Activated T-helper 1 cell treated with anti-CD3 and anti-CD28 coated beads, Interleukin-12 subunit alpha, Interleukin-12 subunit beta, Interleukin-2, Interleukin-4 antibody, amounts not matched to agents 30 ng/mL and 10 ng/mL and 1 ng/mL, durations not matched to agents 14 hours and 24 hours and 36 hours (primary cell): ENCODE results near the gene GPLD1. TPM values are rescaled to one million over a fixed set of nuclear protein-coding genes. Genes with fewer than 3 reads are reported as not detected.
"Not testable (repeated sequence)": the region's sequence is repeated elsewhere in the genome, so short reads cannot be mapped to it uniquely, and the experiment has no call there.

ENCODE experiments used
- DNase-seq: peaks from one replicate; pipeline ENCODE4 v3.0.0; 2021; ENCODE audit warnings: low spot score
- H3K27ac Mint-ChIP-seq: one replicate; pipeline ENCODE4 v1.8.0; 2021; ENCODE audit warnings: mild to moderate bottlenecking, mixed read lengths
- H3K27me3 Mint-ChIP-seq: one replicate; pipeline ENCODE4 v1.8.0; 2022; ENCODE audit warnings: mild to moderate bottlenecking, moderate library complexity, mixed read lengths; ENCODE audit not compliant: insufficient read depth
- H3K36me3 Mint-ChIP-seq: one replicate; pipeline ENCODE4 v1.8.0; 2021; ENCODE audit warnings: low read depth, mixed read lengths
- H3K4me1 Mint-ChIP-seq: one replicate; pipeline ENCODE4 v1.8.0; 2021; ENCODE audit warnings: low read depth, mixed read lengths
- H3K4me3 Mint-ChIP-seq: one replicate; pipeline ENCODE4 v1.8.0; 2021; ENCODE audit warnings: mild to moderate bottlenecking, moderate library complexity, mixed read lengths
- H3K9me3 Mint-ChIP-seq: one replicate; pipeline ENCODE4 v1.8.0; 2021; ENCODE audit warnings: mixed read lengths
- intact Hi-C: fragments of 100-400 bp; cut with micrococcal nuclease; formaldehyde crosslinking; loops from one replicate; pipeline ENCODE4 v1.15.1; 2024
- total RNA-seq: library from RNA; stranded (reverse); gene quantifications from 2 replicates; pipeline ENCODE4 v1.2.3, GENCODE V29; 2022

The GPLD1 gene
- total RNA-seq, 1 donor from 2014 or later, result 0.39 TPM

GRCh38 chr6:24391756-24392405 is 97.5 kb downstream of the GPLD1 start:
- no peaks in the 10 kb centered on the region for H3K36me3 Mint-ChIP-seq
- no peaks in the 10 kb centered on the region for H3K4me1 Mint-ChIP-seq
- H3K4me3 Mint-ChIP-seq, result no peak overlapping the region
- no peak for DNase-seq
- H3K27ac Mint-ChIP-seq, result no peak overlapping the region
- intact Hi-C loops, result no loop called here
- H3K27me3 Mint-ChIP-seq, result peaks cover 5% of the 10 kb centered on the region
- no peaks in the 10 kb centered on the region for H3K9me3 Mint-ChIP-seq

GRCh38 chr6:24391208-24391607 is 98.2 kb downstream of the GPLD1 start:
- Mint-ChIP-seq H3K36me3 (no peaks in the 10 kb centered on the region), H3K4me3 (no peak overlapping the region), H3K4me1 (no peaks in the 10 kb centered on the region), H3K9me3 (no peaks in the 10 kb centered on the region), H3K27ac (no peak overlapping the region), H3K27me3 (no peaks in the 10 kb centered on the region)
- no peak for DNase-seq
- intact Hi-C loops, result no loop called here

GRCh38 chr6:24387818-24388217 is 101.6 kb downstream of the GPLD1 start:
- no peaks in the 10 kb centered on the region for H3K36me3 Mint-ChIP-seq
- intact Hi-C loops, result no loop called here
- no peak overlapping the region for H3K4me3 Mint-ChIP-seq
- no peak overlapping the region for H3K27ac Mint-ChIP-seq
- DNase-seq, result no peak
- H3K4me1 Mint-ChIP-seq, result no peaks in the 10 kb centered on the region
- no peaks in the 10 kb centered on the region for H3K9me3 Mint-ChIP-seq
- H3K27me3 Mint-ChIP-seq, result peaks cover 5% of the 10 kb centered on the region

GRCh38 chr6:24385536-24386269 is 103.7 kb downstream of the GPLD1 start:
- intact Hi-C loops, result no loop called here
- DNase-seq, result no peak
- Mint-ChIP-seq H3K27ac (no peak overlapping the region), H3K4me3 (no peak overlapping the region), H3K27me3 (peaks cover 5% of the 10 kb centered on the region), H3K36me3 (no peaks in the 10 kb centered on the region), H3K4me1 (no peaks in the 10 kb centered on the region), H3K9me3 (no peaks in the 10 kb centered on the region)

GRCh38 chr6:24384369-24385130 is 104.8 kb downstream of the GPLD1 start:
- DNase-seq, H3K36me3 Mint-ChIP-seq, H3K27me3 Mint-ChIP-seq, H3K9me3 Mint-ChIP-seq, intact Hi-C loops, H3K27ac Mint-ChIP-seq, H3K4me1 Mint-ChIP-seq, H3K4me3 Mint-ChIP-seq: not testable (repeated sequence)

- DNase-seq, H3K27ac Mint-ChIP-seq, H3K9me3 Mint-ChIP-seq, H3K36me3 Mint-ChIP-seq, H3K4me1 Mint-ChIP-seq, H3K4me3 Mint-ChIP-seq, H3K27me3 Mint-ChIP-seq, intact Hi-C loops: not testable (repeated sequence)
These were observed 106.4 kb downstream of the GPLD1 start for GRCh38 chr6:24382891-24383494.

- Mint-ChIP-seq H3K4me1 (no peaks in the 10 kb centered on the region), H3K4me3 (no peak overlapping the region), H3K9me3 (no peaks in the 10 kb centered on the region), H3K36me3 (no peaks in the 10 kb centered on the region), H3K27ac (no peak overlapping the region), H3K27me3 (peaks cover 8% of the 10 kb centered on the region)
- intact Hi-C loops, result no loop called here
- no peak for DNase-seq
These were observed 107.2 kb downstream of the GPLD1 start for GRCh38 chr6:24382220-24382540.

GRCh38 chr6:24381476-24382219 is 107.7 kb downstream of the GPLD1 start:
- H3K36me3 Mint-ChIP-seq, result no peaks in the 10 kb centered on the region
- no peak for DNase-seq
- H3K27ac Mint-ChIP-seq, result no peak overlapping the region
- no peak overlapping the region for H3K4me3 Mint-ChIP-seq
- intact Hi-C loops, result no loop called here
- H3K27me3 Mint-ChIP-seq, result peaks cover 8% of the 10 kb centered on the region
- H3K4me1 Mint-ChIP-seq, result no peaks in the 10 kb centered on the region
- no peaks in the 10 kb centered on the region for H3K9me3 Mint-ChIP-seq

- Mint-ChIP-seq H3K36me3 (no peaks in the 10 kb centered on the region), H3K9me3 (no peaks in the 10 kb centered on the region), H3K4me1 (no peaks in the 10 kb centered on the region), H3K27me3 (peaks cover 6% of the 10 kb centered on the region), H3K4me3 (no peak overlapping the region), H3K27ac (no peak overlapping the region)
- intact Hi-C loops, result no loop called here
- no peak for DNase-seq
These were observed 110.8 kb downstream of the GPLD1 start for GRCh38 chr6:24378473-24379097.

Other genes with a start within 250 kb of the GPLD1 start
- not detected in 2 replicates for gene DCDC2, start 131.5 kb downstream of the GPLD1 start, total RNA-seq
- 30.3 and 30.7 TPM in 2 replicates for gene MRS2, start 86.6 kb downstream of the GPLD1 start, total RNA-seq
- 11.3 and 11.9 TPM in 2 replicates for gene ALDH5A1, start 5.4 kb upstream of the GPLD1 start, total RNA-seq
- not detected in 2 replicates for gene KIAA0319, start 156.6 kb upstream of the GPLD1 start, total RNA-seq
- gene TDP2, start 177.3 kb upstream of the GPLD1 start, total RNA-seq, result 46.1 and 47.4 TPM in 2 replicates
- gene ACOT13, start 177.5 kb upstream of the GPLD1 start, total RNA-seq, result 27.0 and 27.4 TPM in 2 replicates
- 109 TPM in 2 replicates for gene C6orf62, start 229.6 kb upstream of the GPLD1 start, total RNA-seq